ENCODE data around the gene ENTPD6.
"Not testable (repeated sequence)": the region's sequence is repeated elsewhere in the genome, so short reads cannot be mapped to it uniquely, and the experiment has no call there.

Gene ENTPD6

DNA sequence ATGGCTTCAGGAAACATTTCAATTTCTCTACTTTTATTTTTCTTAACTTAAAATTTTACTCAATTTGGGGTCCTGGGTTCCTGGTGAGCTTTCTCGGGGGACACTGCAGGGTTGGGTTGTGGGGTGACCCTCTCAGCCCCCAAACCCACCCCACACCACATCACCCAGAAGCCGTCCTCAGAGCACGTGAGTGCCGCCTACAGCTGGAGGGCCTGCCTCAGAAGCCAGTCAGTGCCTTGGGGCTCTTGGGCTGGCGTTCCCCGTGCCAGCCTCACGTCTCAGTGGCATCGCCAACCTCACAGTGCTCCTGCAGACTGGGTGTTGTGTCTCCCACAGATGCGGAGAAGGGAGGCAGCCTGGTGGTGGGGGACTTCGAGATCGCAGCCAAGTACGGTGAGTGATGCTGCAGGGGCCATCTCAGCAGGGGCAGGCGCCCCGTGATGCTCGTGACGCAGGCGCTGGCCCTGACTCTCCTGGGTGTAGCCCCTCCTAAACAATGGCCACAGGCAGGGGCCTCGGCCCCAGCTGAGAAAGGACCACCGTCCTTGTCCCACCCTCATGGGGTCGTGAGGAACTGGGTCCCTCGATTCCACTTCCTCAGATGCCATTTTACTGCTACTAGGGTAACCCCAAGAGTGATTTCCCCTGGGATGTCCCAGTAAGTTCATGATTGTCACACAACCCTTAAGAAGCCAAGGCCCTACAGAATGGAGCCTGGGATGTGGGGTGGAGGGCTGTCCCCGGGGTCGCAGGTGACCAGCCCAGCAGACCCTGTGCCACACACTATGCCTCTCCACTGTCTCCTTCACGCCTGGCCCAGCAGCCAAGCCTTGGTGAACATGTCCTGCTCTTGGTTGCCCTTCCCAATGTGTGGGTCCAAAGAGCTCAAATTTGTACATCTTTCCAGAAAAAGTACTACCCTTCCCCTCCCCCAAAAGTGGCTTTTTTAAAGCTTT lies 28.5 kb downstream of the ENTPD6 start:
- DNase-seq (ENCODE audit: low spot score): no peak

- no peak for DNase-seq (ENCODE audit: low spot score)
Measured at GRCh38 chr20:25224941-25225340, 29.4 kb downstream of the ENTPD6 start.

GRCh38 chr20:25225642-25226432 lies 30.3 kb downstream of the ENTPD6 start:
- DNase-seq (ENCODE audit: low spot score): no peak

- DNase-seq (ENCODE audit: low spot score): no peak
Measured at GRCh38 chr20:25226433-25227316, 31.2 kb downstream of the ENTPD6 start.

GRCh38 chr20:25227317-25227831 lies 31.9 kb downstream of the ENTPD6 start:
- DNase-seq (ENCODE audit: low spot score): no peak

GRCh38 chr20:25229486-25230165 lies 34.1 kb downstream of the ENTPD6 start:
- no peak for DNase-seq (ENCODE audit: low spot score)

DNA sequence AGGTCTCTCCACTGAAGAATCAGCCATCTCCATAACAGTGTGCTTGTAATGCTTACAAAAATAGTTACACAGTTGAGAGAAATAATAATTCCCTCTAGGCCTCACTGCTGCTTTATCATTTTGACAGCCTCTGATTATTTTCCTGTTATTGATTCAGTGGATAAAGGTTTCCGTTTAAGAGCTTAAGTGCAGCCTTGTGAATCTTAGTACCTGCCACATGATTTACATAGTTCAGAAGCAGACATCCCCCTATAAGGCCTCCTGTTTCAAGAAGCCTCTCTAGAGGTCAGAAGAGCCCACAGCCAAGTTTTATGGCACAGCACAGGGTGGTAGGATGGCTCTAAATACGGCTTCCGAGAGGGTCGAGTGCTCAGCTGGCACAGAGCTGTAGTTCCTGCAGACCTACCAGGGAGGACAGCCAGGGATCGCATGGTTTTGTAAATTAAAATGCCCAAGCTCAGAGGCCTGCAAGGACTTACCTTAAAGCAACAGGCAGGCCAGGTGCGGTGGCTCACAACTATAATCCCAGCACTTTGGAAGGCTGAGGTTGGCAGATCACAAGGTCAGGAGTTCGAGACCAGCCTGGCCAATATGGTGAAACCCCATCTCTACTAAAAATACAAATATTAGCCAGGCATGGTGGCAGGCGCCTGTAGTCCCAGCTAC lies 34.8 kb downstream of the ENTPD6 start:
- DNase-seq (ENCODE audit: low spot score): no peak

- no peak for DNase-seq (ENCODE audit: low spot score)
Measured at GRCh38 chr20:25233016-25233772, 37.7 kb downstream of the ENTPD6 start.

- DNase-seq (ENCODE audit: low spot score): not testable (repeated sequence)
Measured at GRCh38 chr20:25234009-25234849, 38.7 kb downstream of the ENTPD6 start.

- DNase-seq (ENCODE audit: low spot score): no peak
Measured at GRCh38 chr20:25236450-25237304, 41.2 kb downstream of the ENTPD6 start.

- peak; percentile 21 for DNase-seq (ENCODE audit: low spot score)
Measured at GRCh38 chr20:25237610-25238318, 42.3 kb downstream of the ENTPD6 start.

DNA sequence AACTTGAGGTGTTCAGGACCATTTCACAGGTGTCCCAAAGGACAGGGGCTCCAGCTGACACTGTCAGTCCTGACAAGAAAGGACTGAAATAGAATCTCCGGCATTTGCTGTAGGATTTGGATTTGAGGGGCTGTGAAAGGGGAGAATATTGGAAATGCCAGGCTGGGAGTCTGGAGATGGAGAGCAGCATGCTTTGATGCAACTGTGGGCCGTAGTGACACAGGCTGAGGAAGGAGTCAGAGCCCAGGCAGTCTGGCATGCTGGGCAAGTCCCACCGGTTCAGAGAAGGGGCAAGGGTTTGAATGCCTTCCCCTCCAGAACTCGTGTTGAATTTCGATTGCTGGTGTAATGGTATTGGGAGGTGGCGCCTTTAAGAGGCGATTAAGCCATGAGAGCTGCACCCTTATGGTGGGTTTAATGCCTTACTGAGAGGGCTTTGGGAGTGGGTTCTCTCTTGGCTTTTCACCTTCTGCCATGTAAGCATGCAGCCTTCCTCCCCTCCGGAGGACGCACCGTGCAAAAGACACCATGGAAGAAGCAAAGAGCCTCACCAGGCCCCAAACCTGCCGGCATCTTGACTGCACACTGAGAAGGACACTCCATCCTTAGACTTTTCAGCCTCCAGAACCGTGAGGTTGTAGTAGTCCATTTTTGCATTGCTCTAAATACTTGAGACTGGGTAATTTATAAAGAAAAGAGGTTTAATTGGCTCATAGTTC lies 43.0 kb downstream of the ENTPD6 start:
- DNase-seq (ENCODE audit: low spot score): no peak

- DNase-seq (ENCODE audit: low spot score): no peak
Measured at GRCh38 chr20:25239387-25240370, 44.2 kb downstream of the ENTPD6 start.

DNA sequence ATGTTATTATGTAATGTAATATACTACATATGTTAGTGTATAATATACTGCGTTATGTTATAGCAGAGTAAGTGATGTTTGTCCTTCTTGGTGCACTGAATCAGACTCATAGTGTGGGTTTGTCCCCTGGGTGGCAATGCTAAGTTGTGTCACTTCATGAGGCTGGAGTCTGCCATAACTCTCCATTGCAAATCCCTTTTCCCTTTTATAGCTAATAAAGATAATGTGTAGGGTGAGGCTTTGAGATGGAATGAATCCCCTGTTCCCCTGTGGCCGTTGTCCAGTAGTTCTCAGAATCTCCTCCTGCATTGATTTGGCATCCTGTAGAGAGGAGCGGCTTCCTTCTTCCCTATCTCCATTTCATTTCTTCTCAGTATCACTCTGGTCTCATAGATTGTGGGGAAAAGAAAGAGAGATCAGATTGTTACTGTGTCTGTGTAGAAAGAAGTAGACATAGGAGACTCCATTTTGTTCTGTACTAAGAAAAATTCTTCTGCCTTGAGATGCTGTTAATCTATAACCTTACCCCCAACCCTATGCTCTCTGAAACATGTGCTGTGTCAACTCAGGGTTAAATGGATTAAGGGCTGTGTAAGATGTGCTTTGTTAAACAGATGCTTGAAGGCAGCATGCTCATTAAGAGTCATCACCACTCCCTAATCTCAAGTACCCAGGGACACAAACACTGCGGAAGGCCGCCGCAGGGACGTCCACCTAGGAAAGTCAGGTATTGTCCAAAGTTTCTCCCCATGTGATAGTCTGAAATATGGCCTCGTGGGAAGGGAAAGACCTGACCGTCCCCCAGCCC lies 45.5 kb downstream of the ENTPD6 start:
- not testable (repeated sequence) for DNase-seq (ENCODE audit: low spot score)

DNA sequence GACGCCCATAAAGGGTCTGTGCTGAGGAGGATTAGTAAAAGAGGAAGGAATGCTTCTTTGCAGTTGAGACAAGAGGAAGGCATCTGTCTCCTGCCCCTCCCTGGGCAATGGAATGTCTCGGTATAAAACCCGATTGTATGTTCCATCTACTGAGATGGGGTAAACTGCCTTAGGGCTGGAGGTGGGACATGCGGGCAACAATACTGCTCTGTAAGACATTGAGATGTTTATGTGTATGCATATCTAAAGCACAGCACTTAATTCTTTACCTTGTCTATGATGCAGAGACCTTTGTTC lies 46.1 kb downstream of the ENTPD6 start:
- not testable (repeated sequence) for DNase-seq (ENCODE audit: low spot score)
